ENCODE measurements around the gene MFSD12. TPM values are rescaled to one million over a fixed set of nuclear protein-coding genes. Genes with fewer than 3 reads are reported as not detected.

MFSD12 gene
- 31.0 TPM for polyA plus RNA-seq (ENCODE audit: insufficient read length)

- DNase-seq: peak; percentile 96
Observed at GRCh38 chr19:3557461-3558248, at the start of gene MFSD12. Gene MFSD12, minus strand, starts transcription at chr19:3557586. Its CDS starts 183 bp downstream, at chr19:3557403.

- DNase-seq: peak; percentile 54
Observed at GRCh38 chr19:3606690-3607289, 49.4 kb upstream of the MFSD12 start, which contains the start of gene TBXA2R. Gene TBXA2R, minus strand, starts transcription at chr19:3606875. Its CDS starts 6,241 bp downstream, at chr19:3600634.

GRCh38 chr19:3606174-3606689 lies 48.8 kb upstream of the MFSD12 start:
- no peak for DNase-seq

GRCh38 chr19:3605770-3606169 lies 48.4 kb upstream of the MFSD12 start:
- DNase-seq: no peak

- DNase-seq: no peak
Observed at GRCh38 chr19:3605361-3605760, 48.0 kb upstream of the MFSD12 start.

GRCh38 chr19:3604987-3605343 lies 47.6 kb upstream of the MFSD12 start:
- no peak for DNase-seq

- no peak for DNase-seq
Observed at GRCh38 chr19:3604227-3604986, 47.0 kb upstream of the MFSD12 start.

- no peak for DNase-seq
Observed at GRCh38 chr19:3603121-3603811, 45.9 kb upstream of the MFSD12 start.

GRCh38 chr19:3601021-3601420 lies 43.6 kb upstream of the MFSD12 start:
- DNase-seq: no peak

GRCh38 chr19:3599776-3600187 lies 42.4 kb upstream of the MFSD12 start:
- DNase-seq: no peak

GRCh38 chr19:3595521-3596061 lies 38.2 kb upstream of the MFSD12 start:
- DNase-seq: no peak

GRCh38 chr19:3593156-3593555 lies 35.8 kb upstream of the MFSD12 start:
- no peak for DNase-seq

- DNase-seq: no peak
Observed at GRCh38 chr19:3591876-3592613, 34.7 kb upstream of the MFSD12 start.

- DNase-seq: no peak
Observed at GRCh38 chr19:3590991-3591659, 33.7 kb upstream of the MFSD12 start.

- no peak for DNase-seq
Observed at GRCh38 chr19:3589949-3590348, 32.6 kb upstream of the MFSD12 start.

- no peak for DNase-seq
Observed at GRCh38 chr19:3589439-3589838, 32.1 kb upstream of the MFSD12 start.

GRCh38 chr19:3586707-3587346 lies 29.4 kb upstream of the MFSD12 start:
- DNase-seq: no peak

GRCh38 chr19:3586127-3586626 lies 28.8 kb upstream of the MFSD12 start:
- no peak for DNase-seq

GRCh38 chr19:3585301-3586126 lies 28.1 kb upstream of the MFSD12 start, which contains the start of gene GIPC3:
Gene GIPC3, plus strand, starts transcription at chr19:3585478. Its CDS starts 120 bp downstream, at chr19:3585598.
- DNase-seq: no peak

Data from hindlimb muscle (tissue), 1 donor.